ENCODE results near the gene SP2. TPM values are rescaled to one million over a fixed set of nuclear protein-coding genes. Genes with fewer than 3 reads are reported as not detected.

The SP2 gene
- total and polyA plus RNA-seq, 2 of the 8 experiments (the other 6 are each of a cell fraction or from before 2014, with no cell fraction given): 5.6 to 13.8 TPM

- Histone ChIP-seq H4K8ac (ENCODE audit: extremely low read depth, insufficient read depth, low read length) (0 out of 2 replicates have a peak overlapping the region, but pooled peaks have one; percentile 40), H2BK15ac (ENCODE audit: low read length) (peak overlapping the region; percentile 99), H3K27ac (ENCODE audit: low read depth, low read length) (no peak overlapping the region), H3K4me2 (ENCODE audit: insufficient read depth in 1 of 2, low read depth in 2 of 2, low read length in 2 of 2) (peak overlapping the region; percentile 67 to 81), H3K9me3 (ENCODE audit: insufficient read depth in 2 of 2, low read depth in 1 of 2, low read length in 1 of 2) (no peaks in the 10 kb centered on the region), H4K20me1 (replicated peaks in 1 of 2; ENCODE audit: control insufficient read depth in 1 of 2, insufficient read depth in 2 of 2, low read length in 2 of 2) (no peaks in the 10 kb centered on the region), H3K27me3 (replicated peaks in 1 of 4; ENCODE audit: control insufficient read depth in 3 of 4, extremely low read depth in 1 of 4, insufficient read depth in 3 of 4, low read length in 3 of 4) (no peaks in the 10 kb centered on the region), H3K79me1 (ENCODE audit: low read depth, low read length) (no peaks in the 10 kb centered on the region), H3K14ac (ENCODE audit: insufficient read length) (no peak overlapping the region), H3K4me3 (ENCODE audit: extremely low read depth in 1 of 4, insufficient read depth in 2 of 4, low read depth in 3 of 4, low read length in 4 of 4) (peak overlapping the region in 2 of 4 experiments; percentile 7 to 45; a peak in 3 of 8 replicates), H2BK12ac (ENCODE audit: low read depth, low read length) (peak overlapping the region; percentile 88; the same call in 1 of the 2 replicates), H4K91ac (replicated peaks; ENCODE audit: insufficient read length, low read length) (peak overlapping the region; percentile 12), H2BK5ac (ENCODE audit: low read depth, low read length) (no peak overlapping the region), H2BK20ac (ENCODE audit: low read length) (0 out of 2 replicates have a peak overlapping the region, but pooled peaks have one; percentile 52), H3K79me2 (ENCODE audit: control insufficient read depth in 1 of 2, insufficient read depth in 2 of 2, low read length in 2 of 2) (peaks cover 0 to 12% of the 10 kb centered on the region in 2 experiments; a peak in 1 of 4 replicates), H2BK120ac (replicated peaks; ENCODE audit: low read depth, low read length) (peak overlapping the region; percentile 30), H3K23me2 (ENCODE audit: low read depth, low read length) (peaks cover 4% of the 10 kb centered on the region), H3K9ac (replicated peaks in 1 of 4; ENCODE audit: extremely low read depth in 1 of 4, low read depth in 3 of 4, low read length in 3 of 4) (no peak overlapping the region), H2AFZ (ENCODE audit: low read length) (peak overlapping the region; percentile 100), H2AK5ac (ENCODE audit: low read depth, low read length) (no peak overlapping the region), H3K4me1 (replicated peaks in 1 of 4; ENCODE audit: control insufficient read depth in 3 of 4, insufficient read depth in 4 of 4, low read length in 3 of 4) (peaks cover 0 to 6% (median 3%) of the 10 kb centered on the region in 4 experiments; a peak in 6 of 7 replicates), H3K23ac (ENCODE audit: insufficient read length) (no peak overlapping the region), H3K18ac (ENCODE audit: extremely low read depth, low read length) (peak overlapping the region; percentile 64; the same call in 1 of the 2 replicates), H4K5ac (ENCODE audit: insufficient read length, low read depth, low read length) (peak overlapping the region; percentile 58), H3K4ac (replicated peaks; ENCODE audit: insufficient read length, low read depth, low read length) (no peak overlapping the region), H3K56ac (replicated peaks; ENCODE audit: insufficient read length, low read depth, low read length) (no peak overlapping the region), H3K36me3 (ENCODE audit: control insufficient read depth in 2 of 4, insufficient read depth in 4 of 4, low read length in 3 of 4) (peaks cover 5 to 12% (median 10%) of the 10 kb centered on the region in 4 experiments; a peak in 4 of 8 replicates)
- WGBS, 2 experiments (ENCODE audit: extremely low coverage in 1 of 2, insufficient coverage in 1 of 2, insufficient read length in 1 of 2, insufficient replicate concordance in 2 of 2, low coverage in 1 of 2, low lambda C conversion rate in 2 of 2, missing lambda C conversion rate in 1 of 2): 63% methylated on average over 15 of the region's 15 CpGs; no CpG with 5 or more reads in 1 of the 2 experiments
- POLR2A ChIA-PET (ENCODE audit: partially characterized antibody): interaction anchor here (1.0 to 2.4 kb wide), 25 partner anchors 11 to 133 kb away, joined by 3 to 16 read pairs (median 4); partner anchors contain the start of genes CBX1, NFE2L1, PRR15L and SP2
- FAIRE-seq: no peak
- no peak for DNase-seq (ENCODE audit: low read depth in 1 of 2, low spot score in 2 of 2)
- CTCF ChIA-PET (ENCODE audit: partially characterized antibody): interaction anchor here (0.5 to 40.5 kb wide), 30 partner anchors 8 to 1021 kb away, joined by 3 to 1010 read pairs (median 4); partner anchors contain the start of genes CBX1, PNPO, PRR15L and SCRN2
- TF ChIP-seq ASH2L (IDR thresholded peaks at IDR 0.05; ENCODE audit: low read length): no peak
- no peak for TF ChIP-seq TCF12 (IDR thresholded peaks at IDR 0.05; ENCODE audit: low read depth, low read length)
- TF ChIP-seq RNF2 (IDR thresholded peaks at IDR 0.05; ENCODE audit: borderline replicate concordance, low read depth, low read length, missing control alignments, poor library complexity, severe bottlenecking): no peak
- TF ChIP-seq MAX (IDR thresholded peaks at IDR 0.05): no peak
- no peak for TF ChIP-seq KDM4A (IDR thresholded peaks at IDR 0.05; ENCODE audit: low read depth, low read length, severe bottlenecking)
- no peak for TF ChIP-seq CREB1 (IDR thresholded peaks at IDR 0.05)
- TF ChIP-seq EGR1 (IDR thresholded peaks at IDR 0.05; ENCODE audit: borderline replicate concordance, low read depth, low read length): no peak
- TF ChIP-seq USF2 (IDR thresholded peaks at IDR 0.05; ENCODE audit: low read length): no peak
- TF ChIP-seq TAF7 (optimal IDR thresholded peaks at IDR 0.05; ENCODE audit: borderline replicate concordance, low read depth, low read length): no peak
These were observed 74.1 kb downstream of the SP2 start for GRCh38 chr17:47969930-47970724.
